ENCODE data around the gene VTI1A. TPM values are rescaled to one million over a fixed set of nuclear protein-coding genes. Genes with fewer than 3 reads are reported as not detected.

The VTI1A gene
- total RNA-seq, 4 donors from 2014 or later: 21.5 to 50.6 (median 37.5) TPM

DNA sequence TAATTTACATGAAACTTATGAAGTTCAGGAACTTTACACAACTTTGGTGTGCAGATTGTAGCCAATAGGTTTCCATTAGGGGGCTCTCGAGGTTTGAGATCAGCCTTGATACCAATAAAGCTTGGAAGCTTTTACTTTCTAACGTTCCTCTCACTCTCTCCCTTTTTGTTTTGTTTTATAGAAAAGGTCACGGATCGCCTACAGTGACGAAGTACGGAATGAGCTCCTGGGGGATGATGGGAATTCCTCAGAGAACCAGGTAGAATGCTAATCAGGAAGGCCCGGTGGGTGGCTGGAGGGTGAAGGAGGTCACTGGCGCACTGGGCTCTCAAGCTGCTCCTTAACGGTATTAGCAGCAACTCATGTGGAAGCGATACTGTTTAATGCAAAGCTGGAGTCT is 79.9 kb downstream of the VTI1A start:
- Histone ChIP-seq H3K27me3 (no peaks in the 10 kb centered on the region), H3K9me3 (no peaks in the 10 kb centered on the region), H3K4me1 (no peaks in the 10 kb centered on the region), H3K36me3 (no peaks in the 10 kb centered on the region), H3K4me3 (no peak overlapping the region), H3K27ac (no peak overlapping the region)
- DNase-seq: no peak
- no peak for TF ChIP-seq POLR2A (IDR thresholded peaks at IDR 0.05)
- TF ChIP-seq CTCF (IDR thresholded peaks at IDR 0.05): no peak
- intact Hi-C loops (cut with DNase I; ENCODE audit: low total_unique reads): no loop called here

GRCh38 chr10:112528235-112528634 is 81.2 kb downstream of the VTI1A start:
- no peaks in the 10 kb centered on the region for H3K9me3 ChIP-seq
- no peaks in the 10 kb centered on the region for H3K36me3 ChIP-seq
- H3K4me3 ChIP-seq: no peak overlapping the region
- intact Hi-C loops (cut with DNase I; ENCODE audit: low total_unique reads): no loop called here
- no peak overlapping the region for H3K27ac ChIP-seq
- no peaks in the 10 kb centered on the region for H3K4me1 ChIP-seq
- H3K27me3 ChIP-seq: no peaks in the 10 kb centered on the region
- no peak for DNase-seq
- TF ChIP-seq POLR2A (IDR thresholded peaks at IDR 0.05) (no peak), CTCF (IDR thresholded peaks at IDR 0.05) (no peak)

- TF ChIP-seq POLR2A (IDR thresholded peaks at IDR 0.05) (no peak), CTCF (IDR thresholded peaks at IDR 0.05) (no peak)
- H3K27ac ChIP-seq: no peak overlapping the region
- no peak for DNase-seq
- no peaks in the 10 kb centered on the region for H3K27me3 ChIP-seq
- no peak overlapping the region for H3K4me3 ChIP-seq
- no peaks in the 10 kb centered on the region for H3K4me1 ChIP-seq
- H3K9me3 ChIP-seq: no peaks in the 10 kb centered on the region
- intact Hi-C loops (cut with DNase I; ENCODE audit: low total_unique reads): no loop called here
- no peaks in the 10 kb centered on the region for H3K36me3 ChIP-seq
Measured at GRCh38 chr10:112531421-112531820, 84.4 kb downstream of the VTI1A start.

DNA sequence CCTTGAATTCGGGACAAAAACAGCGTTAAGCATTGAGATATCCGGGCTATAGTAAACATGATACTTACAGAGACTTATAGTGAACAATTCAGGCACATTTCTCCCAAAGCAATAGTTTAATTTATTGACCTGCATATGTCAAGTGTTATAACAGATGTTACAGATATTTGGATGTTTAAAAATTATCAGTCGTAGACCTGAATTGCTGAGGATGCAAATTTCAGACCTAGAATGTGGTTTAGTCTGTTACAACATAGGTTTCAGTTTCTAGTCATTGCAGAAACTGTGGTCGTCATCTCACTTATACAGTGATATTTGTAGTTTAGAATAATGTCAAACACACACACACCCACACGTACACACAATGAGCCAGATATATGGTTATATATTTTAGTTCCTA is 85.2 kb downstream of the VTI1A start:
- H3K27ac ChIP-seq: no peak overlapping the region
- no peaks in the 10 kb centered on the region for H3K27me3 ChIP-seq
- no peaks in the 10 kb centered on the region for H3K9me3 ChIP-seq
- no peaks in the 10 kb centered on the region for H3K4me1 ChIP-seq
- no peaks in the 10 kb centered on the region for H3K36me3 ChIP-seq
- DNase-seq: no peak
- intact Hi-C loops (cut with DNase I; ENCODE audit: low total_unique reads): no loop called here
- H3K4me3 ChIP-seq: no peak overlapping the region
- TF ChIP-seq CTCF (IDR thresholded peaks at IDR 0.05): no peak
- no peak for TF ChIP-seq POLR2A (IDR thresholded peaks at IDR 0.05)

- Histone ChIP-seq H3K4me3 (no peak overlapping the region), H3K9me3 (no peaks in the 10 kb centered on the region), H3K4me1 (no peaks in the 10 kb centered on the region), H3K36me3 (no peaks in the 10 kb centered on the region), H3K27me3 (no peaks in the 10 kb centered on the region), H3K27ac (no peak overlapping the region)
- intact Hi-C loops (cut with DNase I; ENCODE audit: low total_unique reads): no loop called here
- TF ChIP-seq POLR2A (IDR thresholded peaks at IDR 0.05) (no peak), CTCF (IDR thresholded peaks at IDR 0.05) (no peak)
- DNase-seq: no peak
Measured at GRCh38 chr10:112532956-112533355, 85.9 kb downstream of the VTI1A start.

All from uterus (tissue), 4 donors.